SU-DHL-6 (cell line): ENCODE data around the gene SPACDR.

Experiments used
- H2AFZ ChIP-seq: fragments of 200-600 bp; sonication (generic); 2 replicates; pipeline ENCODE4 v1.6.1; 2014; ENCODE audit warnings: low read depth, mild to moderate bottlenecking, moderate library complexity, mixed read lengths, antibody characterized with exemption, low read length; ENCODE audit not compliant: severe bottlenecking
- H3F3A ChIP-seq: fragments of 200-600 bp; shearing (Covaris generic); 2 replicates; pipeline ENCODE4 v1.6.0; 2016; ENCODE audit warnings: antibody characterized with exemption, mild to moderate bottlenecking; ENCODE audit not compliant: insufficient read depth
- H3K27ac ChIP-seq: fragments of 200-600 bp; sonication (generic); 2 replicates; pipeline ENCODE4 v1.5.1; 2016; ENCODE audit warnings: low read depth, mild to moderate bottlenecking, low read length, moderate library complexity, mixed read lengths
- H3K27me3 ChIP-seq: fragments of 200-600 bp; sonication (generic), shearing (Covaris generic); 2 replicates; pipeline ENCODE4 v1.6.0; 2014; ENCODE audit warnings: mild to moderate bottlenecking, low read length
- H3K36me3 ChIP-seq: fragments of 200-600 bp; sonication (generic); 2 replicates; pipeline ENCODE4 v1.6.1; 2014; ENCODE audit warnings: mild to moderate bottlenecking, low read length, mixed read lengths
- H3K4me2 ChIP-seq: fragments of 300-600, 200-600 bp; shearing (Covaris generic), sonication (generic); 2 replicates; pipeline ENCODE4 v1.6.0; 2014; ENCODE audit warnings: low read length, low read depth, mild to moderate bottlenecking; ENCODE audit not compliant: poor library complexity, severe bottlenecking
- H3K4me3 ChIP-seq: fragments of 200-600 bp; sonication (generic); 2 replicates; pipeline ENCODE4 v1.5.1; 2014; ENCODE audit warnings: antibody characterized with exemption, low read length, mild to moderate bottlenecking, mixed read lengths; ENCODE audit not compliant: insufficient read depth, poor library complexity, severe bottlenecking
- H3K79me2 ChIP-seq: fragments of 200-600 bp; sonication (generic); 2 replicates; pipeline ENCODE4 v1.6.1; 2014; ENCODE audit warnings: mild to moderate bottlenecking, low read length, moderate library complexity; ENCODE audit not compliant: insufficient read depth
- H3K9ac ChIP-seq: fragments of 200-600 bp; sonication (generic); 2 replicates; pipeline ENCODE4 v1.7.0; 2014; ENCODE audit warnings: mild to moderate bottlenecking, low read length
- H3K9me2 ChIP-seq: fragments of 200-600 bp; sonication (generic); replicated peaks from 2 replicates; pipeline ENCODE4 v1.6.1; 2014; ENCODE audit warnings: low read length; ENCODE audit not compliant: insufficient read depth
- H3K9me3 ChIP-seq: fragments of 200-600 bp; sonication (generic); 2 replicates; pipeline ENCODE4 v1.6.1; 2014; ENCODE audit warnings: low read length, mixed read lengths; ENCODE audit not compliant: insufficient read depth
- H4K20me1 ChIP-seq: fragments of 200-600 bp; sonication (generic); 2 replicates; pipeline ENCODE4 v1.6.1; 2014; ENCODE audit warnings: low read depth, mild to moderate bottlenecking, antibody characterized with exemption, low read length, moderate library complexity, mixed read lengths
- CTCF ChIP-seq: fragments of 200-600 bp; sonication (generic); IDR thresholded peaks from one replicate; pipeline ENCODE4 v1.5.1; 2017; ENCODE audit warnings: antibody characterized with exemption, mild to moderate bottlenecking, low read length, moderate library complexity; ENCODE audit not compliant: insufficient read depth, poor library complexity, severe bottlenecking
- EZH2phosphoT487 ChIP-seq: fragments of 200-600 bp; sonication (generic), shearing (Covaris generic); conservative IDR thresholded peaks from 2 replicates; pipeline ENCODE4 v1.6.1; 2018; ENCODE audit warnings: mild to moderate bottlenecking, antibody characterized with exemption, low read length, moderate library complexity, mixed read lengths

SPACDR gene

GRCh38 chr7:100478958-100479660 lies 15.0 kb upstream of the SPACDR start, which contains the start of gene TSC22D4:
TSS of gene TSC22D4 (minus strand) at chr7:100479214. CDS start at chr7:100478038, 1,176 bp downstream.
- H3K9me3 ChIP-seq, result no peaks in the 10 kb centered on the region
- peak within 1 kb of the TSS; percentile 68 for H2AFZ ChIP-seq
- no peaks in the 10 kb centered on the region for H3K27me3 ChIP-seq
- H3K36me3 ChIP-seq, result no peaks in the 10 kb centered on the region
- H3K79me2 ChIP-seq, result peaks cover 19% of the 10 kb centered on the region; the same call in 1 of the 2 replicates
- peak within 1 kb of the TSS; percentile 88 for H3K9ac ChIP-seq
- H3K9me2 ChIP-seq, result no peaks in the 10 kb centered on the region
- peak within 1 kb of the TSS; percentile 94 for H3K4me2 ChIP-seq
- H3K4me3 ChIP-seq, result peak within 1 kb of the TSS; percentile 93
- peaks cover 9% of the 10 kb centered on the region; the same call in 1 of the 2 replicates for H3F3A ChIP-seq
- no peak for TF ChIP-seq EZH2phosphoT487
- no peak for TF ChIP-seq CTCF
- H3K27ac ChIP-seq, result peak within 1 kb of the TSS; percentile 54
- H4K20me1 ChIP-seq, result no peaks in the 10 kb centered on the region

DNA sequence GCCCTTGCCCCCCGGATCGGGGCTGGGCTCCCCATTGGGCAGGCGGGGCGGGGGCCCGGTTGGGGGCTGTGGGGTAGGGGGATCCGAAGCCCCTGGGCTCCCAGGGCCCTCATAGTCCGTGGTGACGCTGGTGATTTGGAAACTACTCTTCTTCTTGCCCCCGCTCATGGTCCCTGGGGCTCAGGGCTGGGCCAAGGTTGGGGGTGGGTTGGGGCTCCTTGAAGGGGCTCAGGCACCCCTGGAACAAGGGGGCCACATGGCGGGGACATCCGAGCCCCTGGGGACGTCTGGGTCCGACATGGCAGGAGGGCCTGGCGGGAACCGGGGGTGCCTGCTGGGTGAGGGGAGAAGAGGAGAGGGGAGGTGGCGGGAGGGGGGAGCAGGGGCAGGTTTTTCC lies 13.8 kb upstream of the SPACDR start:
- Histone ChIP-seq H3K27me3 (no peaks in the 10 kb centered on the region), H3K9me2 (no peaks in the 10 kb centered on the region), H3K36me3 (no peaks in the 10 kb centered on the region), H3K79me2 (peaks cover 19% of the 10 kb centered on the region; the same call in 1 of the 2 replicates), H2AFZ (peak overlapping the region; percentile 68), H3K27ac (peak overlapping the region; percentile 54), H4K20me1 (no peaks in the 10 kb centered on the region), H3K9ac (peak overlapping the region; percentile 88), H3K4me3 (peak overlapping the region; percentile 93), H3K4me2 (peak overlapping the region; percentile 94), H3K9me3 (no peaks in the 10 kb centered on the region), H3F3A (peaks cover 9% of the 10 kb centered on the region; the same call in 1 of the 2 replicates)
- TF ChIP-seq CTCF, result no peak
- no peak for TF ChIP-seq EZH2phosphoT487

GRCh38 chr7:100476903-100477870 lies 13.1 kb upstream of the SPACDR start:
- Histone ChIP-seq H3K9me2 (no peaks in the 10 kb centered on the region), H3K9ac (peak overlapping the region; percentile 88), H2AFZ (no peak overlapping the region), H3K27ac (peak overlapping the region; percentile 54), H3K4me2 (peak overlapping the region; percentile 94), H3K4me3 (peak overlapping the region; percentile 93), H3K79me2 (peaks cover 19% of the 10 kb centered on the region; the same call in 1 of the 2 replicates), H4K20me1 (no peaks in the 10 kb centered on the region), H3K9me3 (no peaks in the 10 kb centered on the region), H3K36me3 (no peaks in the 10 kb centered on the region), H3K27me3 (no peaks in the 10 kb centered on the region), H3F3A (peaks cover 9% of the 10 kb centered on the region; the same call in 1 of the 2 replicates)
- TF ChIP-seq EZH2phosphoT487 (no peak), CTCF (peak; percentile 59)
